NOMO-1 treated with DMSO at 0.1 percent for 48 hours (cell line): Measurements from ENCODE around the gene EREG.

ENCODE experiments used
- DNase-seq: peaks from one replicate; lab custom pipeline; 2025; ENCODE audit not compliant: unreplicated experiment; lab: John Stamatoyannopoulos, UW

The EREG gene

GRCh38 chr4:74364652-74365491, at the start of gene EREG:
EREG (plus strand) TSS chr4:74365145; CDS start chr4:74365309, 164 bp downstream.
- DNase-seq = no peak

GRCh38 chr4:74315376-74315775, 49.6 kb upstream of the EREG start:
- DNase-seq = peak; percentile 11

- DNase-seq = no peak
These were observed 48.5 kb upstream of the EREG start for GRCh38 chr4:74316397-74316796.

GRCh38 chr4:74317616-74318246, 47.2 kb upstream of the EREG start:
- DNase-seq = no peak

GRCh38 chr4:74318276-74318675, 46.7 kb upstream of the EREG start:
- DNase-seq = no peak

GRCh38 chr4:74319470-74319869, 45.5 kb upstream of the EREG start:
- no peak for DNase-seq

- DNase-seq = peak; percentile 78
These were observed 44.3 kb upstream of the EREG start for GRCh38 chr4:74320559-74321118.

- DNase-seq = no peak
These were observed 42.6 kb upstream of the EREG start for GRCh38 chr4:74322301-74322700.

- no peak for DNase-seq
These were observed 41.3 kb upstream of the EREG start for GRCh38 chr4:74323663-74324062.

- DNase-seq = no peak
These were observed 40.7 kb upstream of the EREG start for GRCh38 chr4:74324262-74324661.

- DNase-seq = no peak
These were observed 39.1 kb upstream of the EREG start for GRCh38 chr4:74325886-74326285.

- DNase-seq = no peak
These were observed 37.2 kb upstream of the EREG start for GRCh38 chr4:74327762-74328161.

GRCh38 chr4:74328501-74328900, 36.4 kb upstream of the EREG start:
- no peak for DNase-seq

- DNase-seq = no peak
These were observed 35.6 kb upstream of the EREG start for GRCh38 chr4:74329307-74329706.

GRCh38 chr4:74330295-74330750, 34.6 kb upstream of the EREG start:
- peak; percentile 43 for DNase-seq

GRCh38 chr4:74331252-74331651, 33.7 kb upstream of the EREG start:
- no peak for DNase-seq

- DNase-seq = no peak
These were observed 33.0 kb upstream of the EREG start for GRCh38 chr4:74331944-74332343.

- no peak for DNase-seq
These were observed 30.3 kb upstream of the EREG start for GRCh38 chr4:74334636-74335035.

- DNase-seq = peak; percentile 87
These were observed 29.5 kb upstream of the EREG start for GRCh38 chr4:74335341-74336021.

GRCh38 chr4:74338792-74339333, 26.1 kb upstream of the EREG start:
- peak; percentile 89 for DNase-seq

GRCh38 chr4:74339501-74339900, 25.4 kb upstream of the EREG start:
- no peak for DNase-seq
